Pancreas (tissue), 10 donors: ENCODE results near the gene GLB1L. TPM values are rescaled to one million over a fixed set of nuclear protein-coding genes. Genes with fewer than 3 reads are reported as not detected.
"Not testable (repeated sequence)": the region's sequence is repeated elsewhere in the genome, so short reads cannot be mapped to it uniquely, and the experiment has no call there.

Experiments
- ATAC-seq, 4 donors: fragments of 200-7000 bp; cut with Tn5 transposase; one replicate each; pipeline versions ENCODE4 v1.8.0 to v1.9.1; 2020; ENCODE audit warnings: mild to moderate bottlenecking in 4 of 4, moderate library complexity in 4 of 4
- DNase-seq, 6 donors: peaks; one replicate each; pipeline ENCODE4 v3.0.0-alpha.2; 2020
- FAIRE-seq: peaks from 2 replicates; lab custom pipeline; 2012; peaks lifted over from hg19 to GRCh38; lab: Jason Lieb, UNC
- H3K27ac ChIP-seq, 4 donors: fragments of 200-600 bp; sonication (generic); 1 replicate in 3 of 4; 2 replicates in 1 of 4; pipeline versions ENCODE4 v1.5.0 to v1.8.0; 2020
- H3K27me3 ChIP-seq, 4 donors: fragments of 200-600 bp; one replicate each; pipeline ENCODE4 v1.8.0; 2021
- H3K36me3 ChIP-seq, 3 donors: fragments of 200-600 bp; sonication (generic) in 1 of 3; one replicate each; pipeline versions ENCODE4 v1.5.0 to v1.8.0; 2020 to 2021
- H3K4me1 ChIP-seq, 3 donors: fragments of 200-600 bp; one replicate each; pipeline ENCODE4 v1.8.0; 2021
- H3K4me3 ChIP-seq, 4 donors: fragments of 200-600 bp; sonication (generic) in 2 of 4; one replicate each; pipeline versions ENCODE4 v1.5.0 to v1.8.0; 2020 to 2021
- H3K9me3 ChIP-seq, 4 donors: fragments of 200-600 bp; one replicate each; pipeline ENCODE4 v1.8.0; 2021
- CTCF ChIP-seq, 4 donors: fragments of 200-600 bp; sonication (generic) in 3 of 4; IDR thresholded peaks; one replicate each; pipeline versions ENCODE4 v1.5.0 to v1.8.0; 2021; ENCODE audit warnings: antibody characterized with exemption in 4 of 4
- WGBS, 2 donors: extraction: QIAGEN DNeasy Blood & Tissue Kit; methylation state at CpG; one replicate each; pipeline ENCODE4 v1.1.7; 2013; 5-methylcytosine and 5-hydroxymethylcytosine counted together
- intact Hi-C, 3 donors: fragments of 100-400 bp; cut with DNase I; formaldehyde crosslinking; loops; one replicate each; pipeline versions ENCODE4 v1.11.1 to v1.14.2; 2022
- polyA plus RNA-seq, 2 donors: library from polyadenylated mRNA; stranded (reverse); fragments of 200-250 nt; gene quantifications; one replicate each; pipeline ENCODE4 v1.2.3, GENCODE V29; 2013
- total RNA-seq, 6 donors: library from RNA; stranded (reverse); fragmentation: NEBNext Ultra II Directional in 4 of 6; extraction: Animal tissue kit (Norgen Biotek cat#: 25700) in 4 of 6; gene quantifications; one replicate each; pipeline versions ENCODE4 v1.2.1 to v1.2.4, GENCODE V29; 2021 to 2023
- donor health status: healthy with polysubstance abuse.
- donor health status: DM: no; HTN: no; CAD: no; lungs with moderate emphysema.
- donor health status: DM: no; HTN: no; CAD: no.
- donor health status: control.
- donor health status: control.
- donor health status: Bipolar disorder and iron deficiency.
- donor health status: DM: yes; HTN: yes; CAD: no.
- donor health status: DM: no; HTN: no; CAD: no.
- donor health status: DM: no; HTN: no; CAD: no.
- donor health status: DM: yes; HTN: yes; CAD: no.

The GLB1L gene
- total and polyA plus RNA-seq, 8 donors, result 1.8 to 6.9 (median 3.2) TPM

GRCh38 chr2:219206328-219207133 is 38.7 kb downstream of the GLB1L start, which contains the start of gene ZFAND2B:
Gene ZFAND2B (plus strand): TSS chr2:219206782. CDS start chr2:219206988, 206 bp downstream.
- Histone ChIP-seq H3K9me3 (no peaks in the 10 kb centered on the region), H3K4me1 (peaks cover 0 to 11% (median 5%) of the 10 kb centered on the region in 3 donors), H3K4me3 (peak within 1 kb of the TSS; percentile 42 to 73 (median 70)), H3K36me3 (no peaks in the 10 kb centered on the region), H3K27ac (peak within 1 kb of the TSS; percentile 86 to 95 (median 90)), H3K27me3 (no peaks in the 10 kb centered on the region)
- no peak for FAIRE-seq
- ATAC-seq, result peak; percentile 94 to 98 (median 97)
- no peak for TF ChIP-seq CTCF (IDR thresholded peaks at IDR 0.05)
- peak; percentile 93 to 99 (median 96) for DNase-seq
- intact Hi-C loops, result no loop called here
- 1% methylated on average over 64 to 76 of the region's 76 CpGs for WGBS, 2 donors

- peak overlapping the region; percentile 42 to 73 (median 70) for H3K4me3 ChIP-seq
- peaks cover 0 to 11% (median 5%) of the 10 kb centered on the region in 3 donors for H3K4me1 ChIP-seq
- ATAC-seq (no peak), DNase-seq (peak in 1 of 6 donors; percentile 13), FAIRE-seq (no peak)
- WGBS, 2 donors, result 6 to 7% methylated on average over 7 of the region's 7 CpGs
- no peaks in the 10 kb centered on the region for H3K27me3 ChIP-seq
- intact Hi-C loops, result no loop called here
- TF ChIP-seq CTCF (IDR thresholded peaks at IDR 0.05), result no peak
- no peaks in the 10 kb centered on the region for H3K36me3 ChIP-seq
- H3K27ac ChIP-seq, result peak overlapping the region; percentile 86 to 95 (median 90)
- no peaks in the 10 kb centered on the region for H3K9me3 ChIP-seq
These were observed 39.3 kb downstream of the GLB1L start for GRCh38 chr2:219205981-219206327.

- no peak overlapping the region for H3K27ac ChIP-seq
- ATAC-seq, result no peak
These were observed 40.1 kb downstream of the GLB1L start for GRCh38 chr2:219205165-219205538.

DNA sequence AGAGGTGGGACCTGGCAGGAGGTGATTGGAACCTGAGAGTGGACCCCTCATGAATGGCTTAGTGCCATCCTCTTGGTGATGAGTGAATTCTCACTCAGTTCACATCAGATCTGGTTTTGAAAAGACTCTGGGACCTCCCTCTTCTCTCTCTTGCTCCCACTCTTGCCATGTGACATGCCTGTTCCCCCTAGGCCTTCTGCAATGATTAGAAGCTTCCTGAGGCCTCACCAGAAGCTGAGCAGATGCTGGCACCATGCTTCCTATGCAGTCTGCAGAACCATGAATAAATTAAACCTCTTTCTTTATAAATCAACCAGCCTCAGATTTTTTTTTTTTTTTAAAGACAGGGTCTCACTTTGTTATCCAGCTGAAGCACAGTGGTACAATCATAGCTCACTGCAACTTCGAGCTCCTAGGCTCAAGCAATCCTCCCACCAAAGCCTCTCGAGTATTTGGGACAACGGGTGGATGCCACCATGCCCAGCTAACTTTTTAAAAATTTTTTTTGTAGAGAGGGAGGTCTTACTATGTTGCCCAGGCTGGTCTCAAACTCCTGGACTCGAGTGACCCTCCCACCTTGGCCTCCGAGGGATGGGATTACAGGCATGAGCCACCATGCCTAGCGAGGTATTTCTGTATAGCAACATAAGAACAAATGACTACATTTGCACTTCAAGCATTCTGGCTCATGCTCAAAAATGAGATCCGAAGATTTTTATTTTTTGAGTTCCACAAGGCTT is 40.6 kb downstream of the GLB1L start:
- 92 to 94% methylated on average over 7 of the region's 7 CpGs for WGBS, 2 donors
- intact Hi-C loops, result no loop called here
- Histone ChIP-seq H3K4me1 (peaks cover 0 to 11% (median 5%) of the 10 kb centered on the region in 3 donors), H3K4me3 (no peak overlapping the region), H3K27me3 (no peaks in the 10 kb centered on the region), H3K36me3 (no peaks in the 10 kb centered on the region), H3K9me3 (no peaks in the 10 kb centered on the region), H3K27ac (no peak overlapping the region)
- no peak for TF ChIP-seq CTCF (IDR thresholded peaks at IDR 0.05)
- DNase-seq (peak in 1 of 6 donors; percentile 10), ATAC-seq (no peak), FAIRE-seq (no peak)

More at GRCh38 chr2:219205165-219205538, 40.1 kb downstream of the GLB1L start:
- 80 to 85% methylated on average over 5 of the region's 5 CpGs for WGBS, 2 donors
- peaks cover 0 to 11% (median 5%) of the 10 kb centered on the region in 3 donors for H3K4me1 ChIP-seq
- TF ChIP-seq CTCF (IDR thresholded peaks at IDR 0.05), result no peak
- no peaks in the 10 kb centered on the region for H3K9me3 ChIP-seq
- intact Hi-C loops, result no loop called here
- peak in 1 of 6 donors; percentile 8 for DNase-seq
- H3K36me3 ChIP-seq, result no peaks in the 10 kb centered on the region
- H3K27me3 ChIP-seq, result no peaks in the 10 kb centered on the region
- no peak overlapping the region for H3K4me3 ChIP-seq
- FAIRE-seq, result no peak

DNA sequence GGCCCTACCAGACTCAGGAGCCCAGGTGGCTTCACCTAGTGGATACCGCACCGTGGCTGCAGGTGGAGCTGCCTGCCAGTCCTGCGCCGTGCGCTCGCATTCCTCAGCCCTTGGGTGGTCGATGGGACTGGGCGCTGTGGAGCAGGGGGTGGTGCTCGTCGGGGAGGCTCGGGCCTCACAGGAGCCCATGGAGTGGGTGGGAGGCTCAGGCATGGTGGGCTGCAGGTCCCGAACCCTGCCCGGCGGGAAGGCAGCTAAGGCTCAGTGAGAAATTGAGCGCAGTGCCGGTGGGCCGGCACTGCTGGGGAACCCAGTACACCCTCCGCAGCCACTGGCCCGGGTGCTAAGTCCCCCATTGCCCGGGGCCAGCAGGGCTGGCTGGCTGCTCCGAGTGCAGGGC is 43.9 kb downstream of the GLB1L start:
- not testable (repeated sequence) for ATAC-seq

GRCh38 chr2:219200502-219201326 is 44.5 kb downstream of the GLB1L start:
- H3K9me3 ChIP-seq, H3K4me3 ChIP-seq, intact Hi-C loops, ATAC-seq, H3K36me3 ChIP-seq, H3K4me1 ChIP-seq, FAIRE-seq, H3K27me3 ChIP-seq, H3K27ac ChIP-seq: not testable (repeated sequence)
- peak in 1 of 6 donors; percentile 12 for DNase-seq
- WGBS, 2 donors, result 70 to 73% methylated on average over 25 of the region's 26 CpGs

More for the DNA sequence above, 43.9 kb downstream of the GLB1L start:
- H3K36me3 ChIP-seq, H3K9me3 ChIP-seq, intact Hi-C loops, H3K27me3 ChIP-seq, H3K4me1 ChIP-seq, FAIRE-seq, H3K4me3 ChIP-seq, H3K27ac ChIP-seq: not testable (repeated sequence)
- DNase-seq, result peak in 1 of 6 donors; percentile 8
- WGBS, 2 donors, result 80 to 83% methylated on average over 16 to 19 of the region's 21 CpGs
